Hepatocyte (in vitro differentiated cells): ENCODE measurements around the gene PRRC2A.

Source experiments
- CTCF ChIP-seq: fragments of 200-600 bp; sonication (generic); IDR thresholded peaks from 2 replicates; pipeline ENCODE4 v1.5.1; 2016; ENCODE audit warnings: antibody characterized with exemption, mild to moderate bottlenecking; ENCODE audit not compliant: poor library complexity
- EZH2 ChIP-seq: fragments of 200-600 bp; sonication (generic); IDR thresholded peaks from 2 replicates; pipeline ENCODE4 v1.6.1; 2016; ENCODE audit warnings: antibody characterized with exemption, mild to moderate bottlenecking, borderline replicate concordance

GRCh38 chr6:31622684-31623091 is 2.2 kb downstream of the PRRC2A start:
- no peak for TF ChIP-seq CTCF
- no peak for TF ChIP-seq EZH2
